SK-N-MC (cell line): ENCODE data around the gene CALD1.

ENCODE experiments used
- EZH2 ChIP-seq: fragments of 200-600 bp; sonication (generic); IDR thresholded peaks from one replicate; pipeline ENCODE4 v1.6.1; 2017; ENCODE audit warnings: antibody characterized with exemption
- POLR2AphosphoS5 ChIP-seq: IDR thresholded peaks from 2 replicates; pipeline ENCODE4 v1.6.1; 2012; ENCODE audit warnings: mild to moderate bottlenecking, low read depth, low read length, borderline replicate concordance

- no peak for TF ChIP-seq EZH2
- TF ChIP-seq POLR2AphosphoS5: no peak
These were observed 59.9 kb downstream of the CALD1 start for GRCh38 chr7:134839298-134839697.
